T-helper 2 cell treated with Interferon-gamma antibody and Interleukin-4, amounts not matched to agents 100 ng/mL and 5 ng/mL, for 36 hours (primary cell): ENCODE results near the gene RBCK1. TPM values are rescaled to one million over a fixed set of nuclear protein-coding genes. Genes with fewer than 3 reads are reported as not detected.

Experiments used
- intact Hi-C: fragments of 100-400 bp; cut with micrococcal nuclease; formaldehyde crosslinking; loops from one replicate; pipeline ENCODE4 v1.15.1; 2023
- total RNA-seq: library from RNA; stranded (reverse); gene quantifications from 2 replicates; pipeline ENCODE4 v1.2.3, GENCODE V29; 2022

The RBCK1 gene
- total RNA-seq, 1 donor from 2014 or later, result 118 TPM

GRCh38 chr20:397432-398237 lies 10.5 kb upstream of the RBCK1 start:
- intact Hi-C loops, result no loop called here

GRCh38 chr20:399182-399707 lies 8.9 kb upstream of the RBCK1 start:
- intact Hi-C loops, result no loop called here

- intact Hi-C loops, result loop anchor here (10.0 kb wide), 1 partner anchor 435 kb away; the partner anchor contains the start of gene FAM110A
These were observed 8.0 kb upstream of the RBCK1 start for GRCh38 chr20:400128-400453.

GRCh38 chr20:400454-401275 lies 7.4 kb upstream of the RBCK1 start:
- intact Hi-C loops, result loop anchor here (10.0 kb wide), 1 partner anchor 434 kb away; the partner anchor contains the start of gene FAM110A

GRCh38 chr20:401682-402495 lies 6.2 kb upstream of the RBCK1 start:
- intact Hi-C loops, result loop anchor here (10.0 kb wide), 1 partner anchor 433 kb away; the partner anchor contains the start of gene FAM110A

GRCh38 chr20:402496-402885 lies 5.6 kb upstream of the RBCK1 start:
- intact Hi-C loops, result loop anchor here (10.0 kb wide), 1 partner anchor 432 kb away; the partner anchor contains the start of gene FAM110A

DNA sequence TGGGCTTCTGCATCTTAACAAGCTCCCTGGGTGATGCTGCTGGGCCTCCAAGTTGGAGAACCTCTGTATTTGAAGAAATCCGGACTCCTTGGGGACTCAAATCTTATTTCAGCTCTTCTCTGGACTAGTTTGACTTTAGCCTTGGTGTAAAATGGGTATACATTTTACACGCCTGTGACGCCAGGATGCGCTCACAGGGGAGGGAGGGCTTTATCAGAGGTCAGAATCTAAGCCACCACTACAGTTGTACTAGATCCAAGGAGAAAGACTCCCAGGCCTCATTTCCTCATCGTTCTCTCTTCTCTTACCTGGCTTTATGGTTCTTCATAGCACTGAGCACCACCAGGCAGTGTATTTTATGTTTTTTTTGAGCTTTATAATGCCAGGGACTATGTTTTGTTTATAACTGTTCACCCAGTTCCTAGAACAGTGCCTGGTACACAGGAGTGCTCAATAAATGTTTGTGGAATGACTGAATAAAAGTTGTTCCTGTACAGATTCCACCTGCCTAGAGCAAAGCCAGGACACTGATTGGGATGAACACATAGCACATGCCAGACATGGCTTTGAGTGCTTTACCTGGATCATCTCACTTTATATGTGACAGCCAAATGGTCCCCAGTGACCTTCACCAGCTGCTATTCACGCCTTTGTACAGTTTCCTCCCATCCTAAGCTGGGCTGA lies 5.1 kb upstream of the RBCK1 start:
- intact Hi-C loops, result loop anchor here (10.0 kb wide), 1 partner anchor 432 kb away; the partner anchor contains the start of gene FAM110A

GRCh38 chr20:403582-403957 lies 4.5 kb upstream of the RBCK1 start:
- intact Hi-C loops, result loop anchor here (10.0 kb wide), 1 partner anchor 431 kb away; the partner anchor contains the start of gene FAM110A

DNA sequence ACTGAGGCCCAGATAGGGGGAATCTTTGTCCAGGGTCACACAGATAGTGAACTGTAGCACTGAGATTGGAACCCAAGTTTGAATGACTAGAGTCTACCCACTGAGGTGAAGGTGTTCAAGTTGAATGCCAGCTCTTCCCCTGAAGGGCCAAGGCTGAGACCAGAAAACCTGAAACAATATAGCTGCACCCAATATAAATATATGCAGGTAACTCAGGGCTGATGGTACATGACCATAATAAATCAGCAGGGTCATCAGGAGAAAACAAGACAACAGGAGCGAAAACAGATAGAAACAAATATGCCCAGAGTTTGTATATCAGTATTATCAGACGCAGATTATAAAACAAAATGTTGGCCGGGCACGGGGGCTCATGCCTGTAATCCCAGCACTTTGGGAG lies 4.0 kb upstream of the RBCK1 start:
- intact Hi-C loops, result loop anchor here (10.0 kb wide), 1 partner anchor 431 kb away; the partner anchor contains the start of gene FAM110A

DNA sequence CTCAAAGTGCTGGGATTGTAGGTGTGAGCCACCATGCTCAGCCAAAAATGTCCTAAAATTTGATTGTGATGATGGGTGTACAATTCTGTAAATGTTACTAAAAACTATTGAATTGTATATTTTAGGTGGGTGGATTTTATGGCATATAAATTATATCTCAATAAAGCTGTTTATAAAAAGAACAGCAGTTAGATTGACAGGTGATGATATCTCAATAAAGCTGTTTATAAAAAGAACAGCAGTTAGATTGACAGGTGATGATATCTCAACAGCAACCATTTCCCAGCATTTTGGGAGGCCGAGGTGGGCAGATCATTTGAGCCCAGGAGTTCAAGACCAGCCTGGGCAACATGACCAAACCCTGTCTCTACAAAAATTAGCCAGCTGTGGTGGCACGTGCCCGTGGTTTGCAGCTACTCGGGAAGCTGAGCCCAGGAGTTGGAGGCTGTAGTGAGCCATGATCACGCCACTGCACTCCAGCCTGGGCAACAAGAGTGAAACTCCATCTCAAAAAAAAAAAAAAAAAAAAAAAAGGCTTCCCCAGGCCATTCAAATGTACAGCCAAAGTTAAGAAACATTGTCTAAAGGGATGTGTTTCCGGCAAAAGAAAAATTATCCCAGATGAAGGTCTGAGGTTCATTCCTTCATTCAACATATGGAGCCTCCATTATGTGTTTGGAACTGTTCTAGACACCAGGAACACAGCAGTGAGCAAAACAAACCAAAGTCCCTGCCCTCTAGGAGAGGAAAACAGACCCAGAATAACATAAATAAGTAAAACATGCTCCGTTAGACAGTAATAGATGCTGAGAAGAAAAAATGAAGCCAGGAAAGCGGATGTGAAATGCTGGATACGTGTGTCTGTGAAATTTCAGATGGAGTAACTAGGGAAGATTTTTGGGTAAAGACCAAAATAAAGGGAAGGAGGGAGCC lies 1.6 kb upstream of the RBCK1 start:
- intact Hi-C loops, result loop anchor here (1.0 to 10.0 kb wide), 3 partner anchors 52 to 428 kb away; partner anchors contain the start of genes FAM110A and NRSN2

GRCh38 chr20:407133-407952 lies 756 bp upstream of the RBCK1 start:
- intact Hi-C loops, result loop anchor here (1.0 to 10.0 kb wide), 3 partner anchors 53 to 427 kb away; partner anchors contain the start of genes FAM110A and NRSN2

GRCh38 chr20:408843-409696 lies 971 bp downstream of the RBCK1 start:
- intact Hi-C loops, result loop anchor here (1.0 to 10.0 kb wide), 4 partner anchors 24 to 426 kb away; partner anchors contain the start of genes FAM110A and TBC1D20

- intact Hi-C loops, result loop anchor here (10.0 kb wide), 1 partner anchor 425 kb away; the partner anchor contains the start of gene FAM110A
These were observed 1.8 kb downstream of the RBCK1 start for GRCh38 chr20:409697-410559.

GRCh38 chr20:412081-412480 lies 4.0 kb downstream of the RBCK1 start:
- intact Hi-C loops, result no loop called here

DNA sequence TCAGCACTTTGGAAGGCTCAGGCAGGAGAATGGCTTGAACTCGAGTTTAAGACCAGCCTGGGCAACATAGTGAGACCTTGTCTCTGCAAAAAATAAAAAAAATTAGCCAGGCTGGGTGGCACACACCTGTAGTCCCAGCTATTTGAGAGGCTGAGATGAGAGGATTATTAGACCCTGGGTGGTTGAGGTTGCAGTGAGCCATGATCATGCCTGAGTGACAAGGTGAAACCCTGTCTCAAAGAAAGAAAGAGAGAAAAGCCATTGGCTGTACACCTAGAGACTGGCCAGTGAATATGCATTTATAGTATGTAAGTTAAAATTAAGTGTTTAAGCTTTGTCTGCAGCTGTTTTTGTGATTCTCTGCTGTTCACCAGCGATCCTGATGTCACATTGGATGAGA lies 6.1 kb downstream of the RBCK1 start:
- intact Hi-C loops, result no loop called here

- intact Hi-C loops, result no loop called here
These were observed 7.8 kb downstream of the RBCK1 start for GRCh38 chr20:415820-416322.
